Measurements from ENCODE around the gene IL15. TPM values are rescaled to one million over a fixed set of nuclear protein-coding genes. Genes with fewer than 3 reads are reported as not detected.
"Not testable (repeated sequence)": the region's sequence is repeated elsewhere in the genome, so short reads cannot be mapped to it uniquely, and the experiment has no call there.

IL15 gene
- total RNA-seq, 1 donor from 2014 or later = 1.3 TPM

DNA sequence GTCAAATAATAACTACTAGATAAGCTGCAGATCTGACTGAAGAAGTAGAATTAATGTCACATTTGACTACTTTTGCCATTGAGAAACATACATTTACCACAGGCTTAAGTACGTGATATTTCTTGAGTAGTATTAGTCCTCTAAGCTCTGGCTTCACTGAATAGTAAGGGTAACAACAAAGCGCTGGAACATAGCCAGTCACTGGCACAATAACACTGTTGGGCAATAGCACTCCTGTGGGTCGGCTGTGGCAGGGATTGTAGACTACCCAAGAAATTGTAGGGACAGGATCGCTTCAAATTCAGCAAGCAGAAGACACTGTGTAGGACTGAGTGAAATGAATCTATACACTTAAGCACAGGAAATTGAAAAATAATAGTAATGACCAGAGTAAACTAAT, 27.1 kb upstream of the IL15 start:
- DNase-seq (ENCODE audit: low spot score) = no peak
- Mint-ChIP-seq H3K27ac (ENCODE audit: unreplicated experiment) (no peak overlapping the region), H3K27me3 (ENCODE audit: low read depth) (peaks cover 31% of the 10 kb centered on the region), H3K4me1 (ENCODE audit: low read depth) (no peaks in the 10 kb centered on the region), H3K36me3 (ENCODE audit: low read depth) (no peaks in the 10 kb centered on the region), H3K4me3 (ENCODE audit: unreplicated experiment) (no peak overlapping the region), H3K9me3 (ENCODE audit: low read depth) (no peaks in the 10 kb centered on the region)
- TF ChIP-seq, protein P1, sequence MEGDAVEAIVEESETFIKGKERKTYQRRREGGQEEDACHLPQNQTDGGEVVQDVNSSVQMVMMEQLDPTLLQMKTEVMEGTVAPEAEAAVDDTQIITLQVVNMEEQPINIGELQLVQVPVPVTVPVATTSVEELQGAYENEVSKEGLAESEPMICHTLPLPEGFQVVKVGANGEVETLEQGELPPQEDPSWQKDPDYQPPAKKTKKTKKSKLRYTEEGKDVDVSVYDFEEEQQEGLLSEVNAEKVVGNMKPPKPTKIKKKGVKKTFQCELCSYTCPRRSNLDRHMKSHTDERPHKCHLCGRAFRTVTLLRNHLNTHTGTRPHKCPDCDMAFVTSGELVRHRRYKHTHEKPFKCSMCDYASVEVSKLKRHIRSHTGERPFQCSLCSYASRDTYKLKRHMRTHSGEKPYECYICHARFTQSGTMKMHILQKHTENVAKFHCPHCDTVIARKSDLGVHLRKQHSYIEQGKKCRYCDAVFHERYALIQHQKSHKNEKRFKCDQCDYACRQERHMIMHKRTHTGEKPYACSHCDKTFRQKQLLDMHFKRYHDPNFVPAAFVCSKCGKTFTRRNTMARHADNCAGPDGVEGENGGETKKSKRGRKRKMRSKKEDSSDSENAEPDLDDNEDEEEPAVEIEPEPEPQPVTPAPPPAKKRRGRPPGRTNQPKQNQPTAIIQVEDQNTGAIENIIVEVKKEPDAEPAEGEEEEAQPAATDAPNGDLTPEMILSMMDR (IDR thresholded peaks at IDR 0.05) = no peak

DNA sequence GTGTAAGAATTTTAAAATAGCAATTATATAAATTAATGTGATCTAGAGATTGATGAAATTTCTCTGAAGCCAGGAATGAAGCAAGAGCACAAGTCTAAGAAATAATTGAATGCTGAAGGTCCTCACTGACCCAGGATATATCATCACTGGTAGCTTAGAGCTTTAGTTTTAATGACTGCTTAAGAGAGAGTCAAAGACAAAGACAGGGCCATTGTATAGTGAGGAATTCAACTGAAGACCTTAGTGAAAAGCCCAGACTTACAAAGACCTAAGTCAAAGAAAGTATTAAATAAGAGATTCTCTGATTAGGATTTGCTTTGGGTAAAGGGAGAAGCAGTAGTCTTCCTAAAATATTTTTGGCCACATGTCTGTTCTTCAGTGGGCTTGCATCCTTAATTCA, 26.0 kb upstream of the IL15 start:
- Mint-ChIP-seq H3K27ac (ENCODE audit: unreplicated experiment) (no peak overlapping the region), H3K4me3 (ENCODE audit: unreplicated experiment) (no peak overlapping the region), H3K27me3 (ENCODE audit: low read depth) (peaks cover 31% of the 10 kb centered on the region), H3K9me3 (ENCODE audit: low read depth) (no peaks in the 10 kb centered on the region), H3K36me3 (ENCODE audit: low read depth) (no peaks in the 10 kb centered on the region), H3K4me1 (ENCODE audit: low read depth) (no peaks in the 10 kb centered on the region)
- TF ChIP-seq, protein P1 (IDR thresholded peaks at IDR 0.05) = no peak
- no peak for DNase-seq (ENCODE audit: low spot score)

DNA sequence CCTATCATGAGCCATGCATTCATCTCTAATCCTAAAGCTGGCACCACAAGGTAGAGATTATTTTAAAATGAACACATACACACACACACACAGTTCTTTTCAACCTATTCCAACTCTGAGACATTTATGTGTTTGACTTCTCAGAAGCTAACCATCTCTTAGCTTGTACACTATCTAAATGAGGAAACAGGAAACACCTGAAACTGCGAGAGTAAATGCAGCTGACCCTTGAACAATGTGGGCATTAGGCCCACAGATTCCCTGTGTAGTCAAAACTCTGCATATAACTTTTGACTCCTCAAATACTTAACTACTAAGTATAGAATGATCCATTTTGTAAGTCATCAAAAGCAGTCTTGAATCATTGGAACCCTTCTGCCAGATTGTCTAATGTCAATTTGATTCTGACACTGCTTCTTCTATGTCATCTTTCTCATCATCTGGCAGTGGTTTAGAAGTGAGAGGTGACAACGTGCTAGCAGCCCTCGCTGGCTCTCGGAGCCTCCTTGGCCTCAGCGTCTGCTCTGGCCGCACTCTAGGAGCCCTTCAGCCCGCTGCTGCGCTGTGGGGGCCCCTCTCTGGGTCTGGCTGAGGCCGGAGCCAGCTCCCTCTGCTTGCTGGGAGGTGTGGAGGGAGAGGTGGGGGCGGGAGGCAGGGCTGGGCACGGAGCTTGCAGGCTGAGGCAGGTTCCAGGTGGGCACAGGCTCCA, 21.4 kb upstream of the IL15 start:
- H3K4me1 Mint-ChIP-seq (ENCODE audit: low read depth) = no peaks in the 10 kb centered on the region
- no peak overlapping the region for H3K27ac Mint-ChIP-seq (ENCODE audit: unreplicated experiment)

DNA sequence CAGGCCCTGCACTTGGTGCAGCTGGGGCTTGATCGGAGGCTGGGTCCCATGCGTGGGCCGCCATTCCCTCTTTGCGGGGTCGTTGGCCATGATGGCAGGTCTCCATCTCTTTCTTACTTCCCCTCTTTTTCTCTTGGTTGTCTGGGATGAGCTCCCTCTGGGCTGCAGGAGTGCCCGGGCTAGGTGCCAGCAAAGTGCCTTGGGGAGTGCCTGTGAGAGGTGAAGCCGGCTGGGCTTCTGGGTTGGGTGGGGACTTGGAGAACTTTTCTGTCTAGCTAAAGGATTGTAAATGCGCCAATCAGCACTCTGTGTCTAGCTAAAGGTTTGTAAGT, 20.8 kb upstream of the IL15 start:
- H3K4me3 Mint-ChIP-seq (ENCODE audit: unreplicated experiment); H3K4me1 Mint-ChIP-seq (ENCODE audit: low read depth); H3K36me3 Mint-ChIP-seq (ENCODE audit: low read depth); DNase-seq (ENCODE audit: low spot score); H3K27me3 Mint-ChIP-seq (ENCODE audit: low read depth); H3K27ac Mint-ChIP-seq (ENCODE audit: unreplicated experiment): not testable (repeated sequence)
- H3K9me3 Mint-ChIP-seq (ENCODE audit: low read depth) = peaks cover 12% of the 10 kb centered on the region

More for the DNA sequence above, 21.4 kb upstream of the IL15 start:
- H3K4me3 Mint-ChIP-seq (ENCODE audit: unreplicated experiment) = no peak overlapping the region
- H3K36me3 Mint-ChIP-seq (ENCODE audit: low read depth) = no peaks in the 10 kb centered on the region
- H3K27me3 Mint-ChIP-seq (ENCODE audit: low read depth) = peaks cover 9% of the 10 kb centered on the region
- no peak for DNase-seq (ENCODE audit: low spot score)
- peaks cover 12% of the 10 kb centered on the region for H3K9me3 Mint-ChIP-seq (ENCODE audit: low read depth)
- TF ChIP-seq, protein P1 (IDR thresholded peaks at IDR 0.05) = no peak

DNA sequence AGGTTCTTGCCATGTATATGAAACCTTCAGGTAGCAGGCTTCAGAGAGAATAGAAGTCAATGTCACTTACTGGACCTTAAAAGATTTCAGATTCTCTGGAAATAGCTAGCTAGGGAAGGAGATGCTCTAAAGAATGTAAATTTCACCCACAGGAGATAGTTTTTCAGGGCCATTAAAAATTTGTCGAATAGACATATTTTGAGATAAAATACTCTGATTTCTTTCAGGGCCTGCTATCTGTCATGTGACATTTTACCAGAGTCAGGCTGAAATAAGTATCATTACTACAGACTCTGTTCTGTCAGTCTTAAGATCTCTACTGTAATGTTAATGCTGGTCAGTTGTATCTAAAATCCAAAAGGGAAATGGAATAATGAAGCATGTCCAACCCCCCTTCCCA, 15.7 kb upstream of the IL15 start:
- TF ChIP-seq, protein P1 (IDR thresholded peaks at IDR 0.05) = no peak
- no peak for DNase-seq (ENCODE audit: low spot score)
- Mint-ChIP-seq H3K4me3 (ENCODE audit: unreplicated experiment) (no peak overlapping the region), H3K27me3 (ENCODE audit: low read depth) (no peaks in the 10 kb centered on the region), H3K4me1 (ENCODE audit: low read depth) (no peaks in the 10 kb centered on the region), H3K9me3 (ENCODE audit: low read depth) (peaks cover 10% of the 10 kb centered on the region), H3K27ac (ENCODE audit: unreplicated experiment) (no peak overlapping the region), H3K36me3 (ENCODE audit: low read depth) (no peaks in the 10 kb centered on the region)

DNA sequence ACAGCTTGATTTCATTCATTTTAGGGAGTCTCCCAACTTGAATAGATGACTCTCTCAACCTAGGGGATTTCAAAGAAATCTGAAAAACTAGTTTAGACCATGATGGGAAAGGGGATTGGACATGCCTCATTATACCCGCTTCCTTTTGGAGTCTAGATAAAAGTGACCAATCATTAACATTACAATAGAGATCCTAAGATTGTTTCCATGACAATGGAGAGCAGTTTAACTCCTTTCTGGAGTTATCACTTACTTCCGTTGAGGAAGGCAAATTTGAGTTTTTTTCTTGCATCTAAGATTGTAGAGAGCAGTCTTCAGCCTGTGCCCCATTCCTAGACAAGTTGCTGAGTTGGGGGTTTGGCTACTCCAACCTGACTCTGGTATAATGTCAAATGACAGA, 11.4 kb upstream of the IL15 start:
- Mint-ChIP-seq H3K27ac (ENCODE audit: unreplicated experiment) (no peak overlapping the region), H3K36me3 (ENCODE audit: low read depth) (no peaks in the 10 kb centered on the region), H3K9me3 (ENCODE audit: low read depth) (no peaks in the 10 kb centered on the region), H3K4me1 (ENCODE audit: low read depth) (no peaks in the 10 kb centered on the region), H3K4me3 (ENCODE audit: unreplicated experiment) (no peak overlapping the region), H3K27me3 (ENCODE audit: low read depth) (no peaks in the 10 kb centered on the region)
- TF ChIP-seq, protein P1 (IDR thresholded peaks at IDR 0.05) = no peak
- DNase-seq (ENCODE audit: low spot score) = no peak
